Measurements from ENCODE around the gene PIGS. TPM values are rescaled to one million over a fixed set of nuclear protein-coding genes. Genes with fewer than 3 reads are reported as not detected.

The PIGS gene
- total and polyA plus RNA-seq, 9 of the 15 experiments (the other 6 are each of a cell fraction or from before 2014, with no cell fraction given), result 47.5 to 138 (median 57.6) TPM

GRCh38 chr17:28598799-28599310, 27.5 kb upstream of the PIGS start, which contains the start of gene SPAG5 (continued):
- TF ChIP-seq KDM1A (IDR thresholded peaks at IDR 0.05) (no peak), TCF7L2 (IDR thresholded peaks at IDR 0.05; ENCODE audit: low read depth, low read length) (no peak), SRSF7 (optimal IDR thresholded peaks at IDR 0.05; ENCODE audit: low read depth, low read length) (no peak), ADNP (tag; IDR thresholded peaks at IDR 0.05) (no peak), ZC3H4 (CRISPR knock-in tag; IDR thresholded peaks at IDR 0.05; ENCODE audit: borderline replicate concordance) (no peak), ZNF143 (CRISPR knock-in tag; IDR thresholded peaks at IDR 0.05) (no peak), SAFB (IDR thresholded peaks at IDR 0.05; ENCODE audit: borderline replicate concordance, low read depth, low read length) (no peak), ID3 (CRISPR knock-in tag; IDR thresholded peaks at IDR 0.05) (no peak), ID3 (tag; IDR thresholded peaks at IDR 0.05) (no peak), DIDO1 (tag; IDR thresholded peaks at IDR 0.05; ENCODE audit: low read depth) (no peak), JUNB (CRISPR knock-in tag; conservative IDR thresholded peaks at IDR 0.05) (no peak), NFE2 (IDR thresholded peaks at IDR 0.05; ENCODE audit: low read depth) (no peak), HDAC1 (IDR thresholded peaks at IDR 0.05) (peak in 1 of 2 experiments; percentile 91; a peak in 2 of 4 replicates), WHSC1 (IDR thresholded peaks at IDR 0.05; ENCODE audit: low read length) (no peak), NCOA6 (IDR thresholded peaks at IDR 0.05) (0 out of 2 replicates have a peak, but pooled peaks have one; percentile 44), MBD1 (CRISPR knock-in tag; IDR thresholded peaks at IDR 0.05) (no peak), KHSRP (IDR thresholded peaks at IDR 0.05) (no peak), RBM25 (IDR thresholded peaks at IDR 0.05; ENCODE audit: low read depth, low read length, severe bottlenecking) (no peak), EGR1 (conservative IDR thresholded peaks at IDR 0.05) (peak; percentile 60), ATF6 (CRISPR knock-in tag; IDR thresholded peaks at IDR 0.05) (no peak), HEY1 (CRISPR knock-in tag; IDR thresholded peaks at IDR 0.05; ENCODE audit: borderline replicate concordance) (no peak), HDGF (IDR thresholded peaks at IDR 0.05) (no peak), TCF7 (IDR thresholded peaks at IDR 0.05; ENCODE audit: borderline replicate concordance) (peak; percentile 21; the same call in 1 of the 2 replicates), FOXO4 (CRISPR knock-in tag; IDR thresholded peaks at IDR 0.05) (no peak), NFE2L1 (tag; IDR thresholded peaks at IDR 0.05; ENCODE audit: borderline replicate concordance, low read depth) (no peak), DLX4 (CRISPR knock-in tag; IDR thresholded peaks at IDR 0.05) (no peak)
